Heart left ventricle (tissue), 16 donors: ENCODE results near the gene ZBTB40. TPM values are rescaled to one million over a fixed set of nuclear protein-coding genes. Genes with fewer than 3 reads are reported as not detected.
A peak's percentile ranks its signal among the peaks of the same experiment; 100 is the strongest.

Experiments used
- ATAC-seq, 4 donors: fragments of 200-7000 bp; cut with Tn5 transposase; one replicate each; pipeline ENCODE4 v1.9.1; 2020 to 2022; ENCODE audit warnings: moderate library complexity in 4 of 4, mild to moderate bottlenecking in 3 of 4, moderate number of reproducible peaks in 1 of 4
- DNase-seq, 5 donors: peaks; one replicate each; pipeline ENCODE4 v3.0.0-alpha.2; 2020
- H3K27ac ChIP-seq, 12 donors: fragments of 200-600 bp; sonication (generic) in 4 of 12; one replicate each; pipeline versions ENCODE4 v1.5.0 to v1.8.0; 2016 to 2022; ENCODE audit warnings: mild to moderate bottlenecking in 2 of 12
- H3K27me3 ChIP-seq, 9 donors: fragments of 200-600 bp; sonication (generic) in 2 of 9; one replicate each; pipeline versions ENCODE4 v1.5.1 to v1.8.0; 2016 to 2022; ENCODE audit warnings: mild to moderate bottlenecking in 3 of 9
- H3K36me3 ChIP-seq, 9 donors: fragments of 200-600 bp; sonication (generic) in 2 of 9; one replicate each; pipeline versions ENCODE4 v1.5.0 to v1.8.0; 2018 to 2022; ENCODE audit warnings: mild to moderate bottlenecking in 2 of 9
- H3K4me1 ChIP-seq, 12 donors: fragments of 200-600 bp; sonication (generic) in 4 of 12; one replicate each; pipeline versions ENCODE4 v1.5.0 to v1.8.0; 2016 to 2022; ENCODE audit warnings: mild to moderate bottlenecking in 3 of 12
- H3K4me3 ChIP-seq, 12 donors: fragments of 200-600 bp; sonication (generic) in 4 of 12; one replicate each; pipeline versions ENCODE4 v1.5.0 to v1.8.0; 2017 to 2022; ENCODE audit warnings: mild to moderate bottlenecking in 9 of 12, moderate library complexity in 4 of 12
- H3K9me3 ChIP-seq, 12 donors: fragments of 200-600 bp; sonication (generic) in 4 of 12; one replicate each; pipeline versions ENCODE4 v1.5.0 to v1.8.0; 2016 to 2022; ENCODE audit warnings: mild to moderate bottlenecking in 1 of 12
- CTCF ChIP-seq, 12 donors: fragments of 200-600 bp; sonication (generic) in 4 of 12; IDR thresholded peaks; one replicate each; pipeline versions ENCODE4 v1.5.0 to v1.8.0; 2018 to 2022; ENCODE audit warnings: antibody characterized with exemption in 12 of 12, mild to moderate bottlenecking in 5 of 12
- POLR2A ChIP-seq, 2 donors: fragments of 450-650 bp; IDR thresholded peaks; one replicate each; pipeline ENCODE4 v1.6.1; 2017; ENCODE audit warnings: antibody characterized with exemption in 2 of 2, mild to moderate bottlenecking in 2 of 2, moderate library complexity in 2 of 2
- WGBS, 4 donors: extraction: QIAGEN DNeasy Blood & Tissue Kit in 2 of 4; methylation state at CpG; one replicate each; pipeline versions ENCODE4 v1.1.5 to v1.1.7; 2013 to 2018; 5-methylcytosine and 5-hydroxymethylcytosine counted together
- intact Hi-C, 10 donors: fragments of 100-400 bp; cut with DNase I; formaldehyde crosslinking; loops; one replicate each; pipeline versions ENCODE4 v1.11.1 to v1.14.2; 2022
- polyA plus RNA-seq, 2 donors: library from polyadenylated mRNA; stranded (reverse); fragments of 200-250 nt; gene quantifications; one replicate each; pipeline ENCODE4 v1.2.3, GENCODE V29; 2013
- total RNA-seq, 9 donors: library from RNA; depleted of rRNA in 2 of 9; stranded (reverse); fragments of >200 nt in 2 of 9; fragmentation: NEBNext Ultra II Directional in 3 of 9; extraction: Animal tissue kit (Norgen Biotek cat#: 25700) in 3 of 9; gene quantifications; one replicate each; pipeline versions ENCODE4 v1.1.0 to v1.2.4, GENCODE V29; 2016 to 2023
- donor health status: ischemic (EF 13 %, LVEDD 7.1; RV severe dilation, severe dysfunction).
- donor health status: healthy with polysubstance abuse.
- donor health status: DM: no; HTN: yes; CAD: no.
- donor health status: DM: no; HTN: no; CAD: no.
- donor health status: ischemic (EF 25% LVEDD 6.9; RV normal size, moderate dysfunction).
- donor health status: ischemic (EF 25% LVEDD 5.7; RV mildly dilated, moderate dysfunction).
- donor health status: healthy.
- donor health status: DM: yes; HTN: yes; CAD: no.
- donor health status: ischemic (EF 35%, LVEDD 5.7; RV mildly dilated, moderate dysfunction).
- donor health status: nonischemic (EF 11% LVEDD 7.7; RV severe dilation, severe dysfunction).
- donor health status: DM: yes; HTN: yes; CAD: no.
- donor health status: PGD.
- donor health status: ischemic (EF 29% LVEDD 5.4; RV normal size, mild dysfunction).
- donor health status: nonischemic (EF 23%, LVEDD 6.1; RV moderate dilation, normal function).

ZBTB40 gene
- total and polyA plus RNA-seq, 11 donors, result 4.6 to 17.7 (median 15.1) TPM

- intact Hi-C loops, result loop anchor here in 1 of 10 donors (10.0 kb wide), 1 partner anchor 104 kb away; the partner anchor contains the start of gene C1QA
- H3K27me3 ChIP-seq, result no peaks in the 10 kb centered on the region
- DNase-seq (no peak), ATAC-seq (peak in 1 of 4 donors; percentile 23)
- H3K36me3 ChIP-seq, result peaks cover 0 to 39% (median 25%) of the 10 kb centered on the region in 9 donors
- H3K27ac ChIP-seq, result peak overlapping the region in 6 of 12 donors; percentile 2 to 81 (median 32)
- WGBS, 4 donors, result 71 to 88% (median 82%) methylated on average over 3 of the region's 3 CpGs
- H3K4me1 ChIP-seq, result peaks cover 0 to 29% (median 16%) of the 10 kb centered on the region in 12 donors
- TF ChIP-seq POLR2A (IDR thresholded peaks at IDR 0.05) (no peak), CTCF (IDR thresholded peaks at IDR 0.05) (no peak)
- H3K4me3 ChIP-seq, result no peak overlapping the region
- no peaks in the 10 kb centered on the region for H3K9me3 ChIP-seq
Measured at GRCh38 chr1:22530715-22531114, 79.1 kb downstream of the ZBTB40 start.

GRCh38 chr1:22531251-22531650, 79.6 kb downstream of the ZBTB40 start:
- TF ChIP-seq CTCF (IDR thresholded peaks at IDR 0.05), result no peak
- no peak for TF ChIP-seq POLR2A (IDR thresholded peaks at IDR 0.05)
- peaks cover 0 to 29% (median 16%) of the 10 kb centered on the region in 12 donors for H3K4me1 ChIP-seq
- H3K36me3 ChIP-seq, result peaks cover 0 to 33% (median 19%) of the 10 kb centered on the region in 9 donors
- no peak for DNase-seq
- H3K27me3 ChIP-seq, result no peaks in the 10 kb centered on the region
- H3K9me3 ChIP-seq, result no peaks in the 10 kb centered on the region
- ATAC-seq, result peak in 3 of 4 donors; percentile 15 to 27 (median 20)
- WGBS, 4 donors, result 52 to 69% (median 56%) methylated on average over 6 of the region's 6 CpGs
- peak overlapping the region in 3 of 12 donors; percentile 2 to 81 (median 67) for H3K27ac ChIP-seq
- intact Hi-C loops, result loop anchor here in 1 of 10 donors (10.0 kb wide), 1 partner anchor 104 kb away; the partner anchor contains the start of gene C1QA
- H3K4me3 ChIP-seq, result no peak overlapping the region

DNA sequence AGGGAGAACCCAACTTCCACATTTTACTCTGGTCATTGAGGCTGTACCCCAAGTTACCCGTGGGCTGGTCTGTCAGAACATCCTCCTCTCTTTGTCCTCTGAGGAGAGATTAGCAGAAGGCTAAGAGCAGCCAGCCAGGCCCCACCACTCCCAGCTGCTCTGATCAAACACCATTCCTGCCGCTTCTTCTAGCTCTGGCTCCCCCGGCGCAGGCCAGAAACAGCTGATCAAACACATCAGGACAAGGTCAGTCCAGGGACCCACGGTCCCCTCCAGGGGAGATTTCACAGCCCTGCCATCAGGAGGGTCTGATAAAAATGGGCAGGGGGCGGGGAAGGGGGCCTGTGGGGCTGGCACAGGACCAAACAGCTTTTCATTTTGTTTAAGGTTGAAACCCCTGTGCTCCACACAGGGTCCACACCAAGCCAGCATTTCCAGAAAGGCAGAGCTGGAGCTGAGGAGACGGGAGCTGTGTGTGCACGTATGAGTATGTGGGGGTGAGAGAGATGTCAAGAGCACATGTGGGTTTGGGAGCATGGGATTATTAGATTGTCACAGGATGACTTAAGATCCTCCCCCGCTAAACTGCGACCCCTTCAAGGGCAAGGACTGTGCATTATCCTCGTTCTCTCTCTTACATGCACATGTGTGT, 81.7 kb downstream of the ZBTB40 start:
- no peak for ATAC-seq
- 78 to 86% (median 82%) methylated on average over 11 of the region's 11 CpGs for WGBS, 4 donors
- H3K27me3 ChIP-seq, result no peaks in the 10 kb centered on the region
- intact Hi-C loops, result loop anchor here in 1 of 10 donors (10.0 kb wide), 1 partner anchor 101 kb away; the partner anchor contains the start of gene C1QA
- peaks cover 0 to 29% (median 16%) of the 10 kb centered on the region in 12 donors for H3K4me1 ChIP-seq
- H3K36me3 ChIP-seq, result peaks cover 0 to 12% (median 0%) of the 10 kb centered on the region in 9 donors
- DNase-seq, result peak in 1 of 5 donors; percentile 19
- H3K27ac ChIP-seq, result no peak overlapping the region
- no peak for TF ChIP-seq CTCF (IDR thresholded peaks at IDR 0.05)
- no peak for TF ChIP-seq POLR2A (IDR thresholded peaks at IDR 0.05)
- no peaks in the 10 kb centered on the region for H3K9me3 ChIP-seq
- H3K4me3 ChIP-seq, result no peak overlapping the region

- peak in 1 of 5 donors; percentile 8 for DNase-seq
- H3K4me3 ChIP-seq, result no peak overlapping the region
- TF ChIP-seq POLR2A (IDR thresholded peaks at IDR 0.05) (no peak), CTCF (IDR thresholded peaks at IDR 0.05) (no peak)
- H3K27ac ChIP-seq, result no peak overlapping the region
- H3K4me1 ChIP-seq, result peaks cover 0 to 26% (median 15%) of the 10 kb centered on the region in 12 donors
- intact Hi-C loops, result loop anchor here in 1 of 10 donors (10.0 kb wide), 1 partner anchor 100 kb away; the partner anchor contains the start of gene C1QA
- no peaks in the 10 kb centered on the region for H3K27me3 ChIP-seq
- H3K9me3 ChIP-seq, result no peaks in the 10 kb centered on the region
- no peak for ATAC-seq
- 94 to 98% (median 96%) methylated on average over 4 of the region's 4 CpGs for WGBS, 4 donors
- H3K36me3 ChIP-seq, result peaks cover 0 to 8% (median 0%) of the 10 kb centered on the region in 9 donors
Measured at GRCh38 chr1:22534951-22535350, 83.3 kb downstream of the ZBTB40 start.
